ENCODE measurements around the gene MTO1.
"Not testable (repeated sequence)": the region's sequence is repeated elsewhere in the genome, so short reads cannot be mapped to it uniquely, and the experiment has no call there.

Gene MTO1

DNA sequence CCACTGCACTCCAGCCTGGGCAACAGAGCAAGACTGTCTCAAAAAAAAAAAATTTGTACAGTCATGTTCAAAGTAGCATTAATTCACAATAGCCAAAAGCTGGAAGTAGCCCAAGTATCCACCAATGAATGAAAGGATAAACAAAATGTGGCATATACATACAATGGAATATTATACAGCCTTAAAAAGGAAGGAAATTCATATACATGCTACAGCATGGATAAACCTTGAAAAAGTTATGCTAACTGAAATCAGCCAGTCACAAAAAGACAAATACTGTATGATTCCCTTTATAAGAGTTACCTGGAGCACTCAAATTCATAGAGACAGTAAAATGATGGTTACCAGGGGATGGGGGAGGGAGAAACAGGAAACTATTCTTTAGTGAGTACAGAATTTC, 43.6 kb downstream of the MTO1 start:
- DNase-seq, result no peak

DNA sequence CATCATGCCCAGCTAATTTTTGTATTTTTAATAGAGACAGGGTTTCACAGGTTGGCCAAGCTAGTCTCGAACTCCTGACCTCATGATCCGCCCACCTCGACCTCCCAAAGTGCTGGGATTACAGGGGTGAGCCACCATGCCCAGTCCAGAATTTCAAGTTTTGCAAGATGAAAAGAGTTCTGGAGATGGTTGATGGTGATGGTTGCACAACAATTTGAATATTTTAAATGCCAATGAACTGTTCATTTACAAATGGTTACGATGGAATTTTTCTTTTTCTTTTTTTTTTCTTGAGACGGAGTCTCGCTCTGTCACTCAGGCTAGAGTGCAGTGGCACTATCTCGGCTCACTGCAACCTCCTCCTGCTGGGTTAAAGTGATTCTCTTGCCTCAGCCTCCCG, 44.2 kb downstream of the MTO1 start:
- DNase-seq, result not testable (repeated sequence)

DNA sequence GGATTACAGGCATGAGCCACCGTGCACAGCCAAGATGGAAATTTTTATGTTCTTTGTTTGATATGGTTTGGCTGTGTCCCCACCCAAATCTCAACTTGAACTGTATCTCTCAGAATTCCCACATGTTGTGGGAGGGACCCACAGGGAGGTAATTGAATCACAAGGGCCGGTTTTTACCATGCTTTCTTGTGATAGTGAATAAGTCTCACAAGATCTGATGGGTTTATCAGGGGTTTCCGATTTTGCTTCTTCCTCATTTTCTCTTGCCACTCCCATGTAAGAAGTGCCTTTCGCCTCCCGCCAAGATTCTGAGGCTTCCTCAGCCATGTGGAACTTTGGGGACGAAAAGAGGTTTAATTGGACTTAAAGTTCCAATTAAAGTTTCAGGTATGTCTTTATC, 44.7 kb downstream of the MTO1 start:
- DNase-seq, result peak; percentile 12 to 38

DNA sequence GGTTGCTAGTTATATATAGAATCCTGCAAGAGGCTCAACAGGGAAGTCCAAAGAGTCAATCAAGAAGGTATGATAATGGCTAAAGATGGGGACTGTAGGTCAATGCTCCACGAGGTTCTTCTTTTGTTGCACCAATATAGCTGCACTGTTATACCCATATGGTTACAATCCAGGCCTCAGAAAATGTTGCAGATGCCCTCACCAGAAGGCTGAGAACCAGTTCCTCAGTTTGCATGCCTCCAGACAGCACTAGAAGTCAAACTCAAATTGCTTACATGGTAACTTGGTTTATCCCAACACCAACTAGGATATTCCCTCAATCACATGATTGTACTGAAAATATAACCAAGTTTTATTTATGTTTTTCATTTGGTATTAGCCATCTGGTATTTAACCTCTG, 47.2 kb downstream of the MTO1 start:
- DNase-seq, result no peak

DNA sequence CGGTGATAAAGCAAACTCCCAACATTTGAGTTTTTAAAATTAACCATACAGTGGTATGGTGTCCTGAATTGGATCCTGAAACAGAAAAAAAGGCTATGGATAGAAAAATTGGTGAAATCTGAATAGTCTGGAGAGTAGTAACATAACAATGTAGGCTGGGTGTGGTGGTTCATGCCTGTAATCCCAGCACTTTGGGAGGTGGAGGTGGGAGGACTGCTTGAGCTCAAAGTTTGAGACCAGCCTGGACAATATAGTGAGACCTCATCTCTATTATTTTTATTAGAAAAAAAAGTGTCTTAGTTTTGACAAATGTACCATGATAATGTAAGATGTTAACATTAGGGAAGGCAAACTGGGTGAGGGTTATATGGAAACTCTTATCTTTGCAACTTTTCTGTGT, 48.3 kb downstream of the MTO1 start:
- DNase-seq, result no peak

DNA sequence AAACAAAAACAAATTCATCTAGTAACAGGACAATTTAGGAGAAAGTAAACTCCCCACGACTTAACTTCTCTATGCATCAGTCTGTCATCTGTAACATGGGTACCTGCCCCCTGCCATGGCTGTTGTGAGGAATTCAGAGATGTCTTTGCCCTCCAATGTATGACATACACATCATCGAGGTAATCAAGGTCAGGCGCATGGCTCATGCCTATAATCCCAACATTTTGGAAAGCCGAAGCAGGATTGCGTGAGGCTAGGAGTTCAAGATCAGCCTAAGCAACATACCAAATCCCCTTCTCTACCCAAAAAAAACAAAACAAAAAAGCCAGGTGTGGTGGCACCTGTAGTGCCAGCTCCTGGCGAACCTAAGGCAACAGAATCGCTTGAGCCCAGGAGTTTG, 50.3 kb downstream of the MTO1 start:
- no peak for DNase-seq

DNA sequence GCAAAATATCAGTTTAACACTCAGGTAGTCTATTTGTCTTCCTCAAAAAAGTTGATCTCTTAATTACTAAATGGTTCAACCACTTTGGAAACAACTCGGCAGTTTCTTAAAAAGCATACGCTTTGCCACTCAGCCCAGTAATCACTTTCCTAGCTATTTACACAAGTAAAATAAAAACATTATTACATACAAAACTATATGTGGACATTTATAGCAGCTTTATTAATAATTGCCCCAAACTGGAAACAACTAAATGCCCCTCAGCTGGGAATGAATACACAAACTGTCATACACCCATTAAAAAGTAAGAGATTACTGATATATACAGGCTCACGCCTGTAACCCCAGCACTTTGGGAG, 51.9 kb downstream of the MTO1 start:
- peak in 1 of 2 experiments; percentile 48 for DNase-seq

DNA sequence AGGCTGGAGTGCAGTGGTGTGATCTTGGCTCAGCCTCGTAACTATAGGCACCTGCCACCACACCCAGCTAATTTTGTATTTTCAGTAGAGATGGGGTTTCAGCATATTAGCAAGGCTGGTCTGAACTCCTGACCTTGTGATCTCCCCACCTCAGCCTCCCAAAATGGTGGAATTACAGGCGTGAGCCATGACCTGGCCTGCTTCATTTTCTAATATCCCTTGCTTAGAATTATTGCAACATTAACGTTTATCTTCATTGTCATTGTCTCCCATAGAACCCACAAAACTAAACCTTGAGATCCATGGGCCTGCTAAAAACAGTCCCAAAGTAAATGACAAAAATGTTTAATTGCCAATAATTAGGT, 53.2 kb downstream of the MTO1 start:
- DNase-seq, result peak in 1 of 2 experiments; percentile 50

DNA sequence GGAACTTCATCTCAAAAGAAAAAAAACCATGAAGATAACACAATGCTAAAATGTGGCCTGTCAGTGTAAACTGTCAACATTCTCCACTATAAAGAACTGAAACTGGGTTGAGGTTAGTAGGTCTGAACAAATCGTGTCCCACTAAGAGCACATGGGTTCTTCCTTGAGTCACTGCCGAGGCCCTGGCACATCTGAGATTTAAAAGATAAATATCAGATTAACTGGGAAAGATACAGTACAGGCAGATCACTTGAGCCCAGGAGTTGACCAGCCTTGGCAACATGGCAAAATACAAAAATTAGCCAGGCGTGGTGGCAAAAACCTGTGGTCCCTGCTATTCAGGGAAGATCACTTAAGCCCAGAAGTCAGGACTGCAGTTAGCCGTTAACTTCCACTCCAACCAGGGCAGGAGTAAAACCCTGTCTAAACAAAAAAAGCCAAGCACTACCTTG, 53.7 kb downstream of the MTO1 start:
- DNase-seq, result peak; percentile 41 to 50

DNA sequence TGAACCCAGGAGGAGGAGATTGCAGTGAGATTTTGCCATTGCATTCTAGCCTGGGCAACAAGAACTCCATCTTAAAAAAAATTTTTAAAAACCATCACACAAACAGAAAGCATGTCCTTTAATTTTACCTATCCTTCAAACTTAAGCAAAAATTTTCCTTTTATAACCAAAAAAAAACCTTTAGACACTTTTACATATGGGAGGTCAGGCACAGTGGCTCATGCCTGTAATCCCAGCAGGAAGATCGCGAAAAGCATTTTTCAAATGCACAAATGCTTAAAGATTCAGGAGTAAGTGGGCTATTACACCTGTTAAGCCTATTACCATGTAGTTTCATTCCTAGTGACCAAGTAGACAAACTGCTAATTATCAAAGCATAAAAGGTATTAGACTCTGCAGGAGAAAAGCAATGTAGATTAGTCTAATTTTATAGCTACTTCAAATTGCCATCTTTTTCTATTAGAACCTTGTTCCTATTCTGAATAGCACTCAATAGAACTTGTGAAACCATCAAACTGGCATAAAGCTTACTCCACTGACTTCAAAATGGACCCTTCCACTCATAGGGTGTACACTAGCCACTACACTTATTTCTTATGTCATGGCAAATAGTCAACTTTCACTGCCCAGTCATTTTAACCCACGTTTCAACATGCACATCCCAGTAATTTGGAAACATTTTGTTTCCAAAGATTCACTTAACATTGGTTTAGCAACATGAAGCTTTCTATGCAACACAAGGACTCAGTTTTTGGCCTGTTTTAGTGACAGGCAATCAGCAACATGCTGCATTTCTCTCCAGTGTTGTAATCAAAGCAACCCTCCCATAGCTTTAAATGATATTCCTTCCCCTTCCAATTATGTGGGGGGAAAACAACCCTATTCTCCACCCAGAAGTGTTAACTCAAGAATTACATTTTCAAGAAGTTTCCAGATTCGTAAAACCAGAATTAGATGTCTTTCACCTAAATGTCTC, 55.3 kb downstream of the MTO1 start:
- peak in 1 of 2 experiments; percentile 25 for DNase-seq

DNA sequence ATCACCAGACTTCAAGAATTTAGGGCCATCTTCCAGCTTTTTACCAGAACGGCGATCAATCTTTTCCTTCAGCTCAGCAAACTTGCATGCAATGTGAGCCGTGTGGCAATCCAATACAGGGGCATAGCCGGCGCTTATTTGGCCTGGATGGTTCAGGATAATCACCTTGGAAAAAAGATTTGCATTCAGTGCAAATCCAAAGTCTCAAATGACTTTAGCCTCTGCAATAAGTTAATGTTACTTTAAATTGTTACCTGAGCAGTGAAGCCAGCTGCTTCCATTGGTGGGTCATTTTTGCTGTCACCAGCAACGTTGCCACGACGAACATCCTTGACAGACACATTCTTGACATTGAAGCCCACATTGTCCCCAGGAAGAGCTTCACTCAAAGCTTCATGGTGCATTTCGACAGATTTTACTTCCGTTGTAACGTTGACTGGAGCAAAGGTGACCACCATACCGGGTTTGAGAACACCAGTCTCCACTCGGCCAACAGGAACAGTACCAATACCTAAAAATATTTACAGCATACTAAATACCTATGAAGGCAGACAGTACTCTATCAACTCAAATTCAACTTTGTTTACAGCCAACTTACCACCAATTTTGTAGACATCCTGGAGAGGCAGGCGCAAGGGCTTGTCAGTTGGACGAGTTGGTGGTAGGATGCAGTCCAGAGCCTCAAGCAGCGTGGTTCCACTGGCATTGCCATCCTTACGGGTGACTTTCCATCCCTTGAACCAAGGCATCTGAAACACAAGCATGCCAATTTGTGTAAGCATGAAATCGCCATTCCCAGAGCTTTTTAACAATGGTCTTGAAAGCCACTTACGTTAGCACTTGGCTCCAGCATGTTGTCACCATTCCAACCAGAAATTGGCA, 56.8 kb downstream of the MTO1 start:
- DNase-seq, result not testable (repeated sequence)

DNA sequence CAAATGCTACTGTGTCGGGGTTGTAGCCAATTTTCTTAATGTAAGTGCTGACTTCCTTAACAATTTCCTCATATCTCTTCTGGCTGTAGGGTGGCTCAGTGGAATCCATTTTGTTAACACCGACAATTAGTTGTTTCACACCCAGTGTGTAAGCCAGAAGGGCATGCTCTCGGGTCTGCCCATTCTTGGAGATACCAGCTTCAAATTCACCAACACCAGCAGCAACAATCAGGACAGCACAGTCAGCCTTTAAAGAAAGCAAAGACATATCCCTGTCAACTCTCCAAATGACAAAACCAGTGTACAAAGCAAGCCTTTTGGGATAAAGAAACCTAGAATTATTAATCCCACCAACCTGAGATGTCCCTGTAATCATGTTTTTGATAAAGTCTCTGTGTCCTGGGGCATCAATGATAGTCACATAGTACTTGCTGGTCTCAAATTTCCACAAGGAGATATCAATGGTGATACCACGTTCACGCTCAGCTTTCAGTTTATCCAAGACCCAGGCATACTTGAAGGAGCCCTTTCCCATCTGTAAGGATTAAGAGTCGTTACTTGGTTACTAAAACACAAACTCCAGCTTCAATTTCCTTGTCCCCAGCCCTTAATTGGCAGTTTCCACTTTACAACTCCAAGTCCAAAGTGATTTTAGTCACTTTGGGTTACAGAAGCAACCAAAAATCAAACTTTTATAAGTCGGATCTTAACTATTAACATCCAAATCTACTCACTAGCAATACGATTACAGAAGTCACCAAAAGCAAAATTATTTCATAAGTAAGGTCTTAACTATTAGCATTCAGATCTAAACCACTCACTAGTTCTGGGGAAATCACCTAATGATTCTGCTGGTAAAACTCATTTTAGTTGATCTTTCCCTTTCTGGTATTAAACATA, 57.7 kb downstream of the MTO1 start:
- not testable (repeated sequence) for DNase-seq

DNA sequence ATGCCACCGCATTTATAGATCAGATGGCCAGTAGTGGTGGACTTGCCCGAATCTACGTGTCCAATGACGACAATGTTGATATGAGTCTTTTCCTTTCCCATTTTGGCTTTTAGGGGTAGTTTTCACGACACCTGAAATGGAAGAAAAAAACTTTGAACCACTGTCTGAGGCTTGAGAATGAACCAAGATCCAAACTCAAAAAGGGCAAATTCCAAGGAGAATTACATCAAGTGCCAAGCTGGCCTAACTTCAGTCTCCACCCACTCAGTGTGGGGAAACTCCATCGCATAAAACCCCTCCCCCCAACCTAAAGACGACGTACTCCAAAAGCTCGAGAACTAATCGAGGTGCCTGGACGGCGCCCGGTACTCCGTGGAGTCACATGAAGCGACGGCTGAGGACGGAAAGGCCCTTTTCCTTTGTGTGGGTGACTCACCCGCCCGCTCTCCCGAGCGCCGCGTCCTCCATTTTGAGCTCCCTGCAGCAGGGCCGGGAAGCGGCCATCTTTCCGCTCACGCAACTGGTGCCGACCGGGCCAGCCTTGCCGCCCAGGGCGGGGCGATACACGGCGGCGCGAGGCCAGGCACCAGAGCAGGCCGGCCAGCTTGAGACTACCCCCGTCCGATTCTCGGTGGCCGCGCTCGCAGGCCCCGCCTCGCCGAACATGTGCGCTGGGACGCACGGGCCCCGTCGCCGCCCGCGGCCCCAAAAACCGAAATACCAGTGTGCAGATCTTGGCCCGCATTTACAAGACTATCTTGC, 58.6 kb downstream of the MTO1 start:
- peak; percentile 46 to 51 for DNase-seq

DNA sequence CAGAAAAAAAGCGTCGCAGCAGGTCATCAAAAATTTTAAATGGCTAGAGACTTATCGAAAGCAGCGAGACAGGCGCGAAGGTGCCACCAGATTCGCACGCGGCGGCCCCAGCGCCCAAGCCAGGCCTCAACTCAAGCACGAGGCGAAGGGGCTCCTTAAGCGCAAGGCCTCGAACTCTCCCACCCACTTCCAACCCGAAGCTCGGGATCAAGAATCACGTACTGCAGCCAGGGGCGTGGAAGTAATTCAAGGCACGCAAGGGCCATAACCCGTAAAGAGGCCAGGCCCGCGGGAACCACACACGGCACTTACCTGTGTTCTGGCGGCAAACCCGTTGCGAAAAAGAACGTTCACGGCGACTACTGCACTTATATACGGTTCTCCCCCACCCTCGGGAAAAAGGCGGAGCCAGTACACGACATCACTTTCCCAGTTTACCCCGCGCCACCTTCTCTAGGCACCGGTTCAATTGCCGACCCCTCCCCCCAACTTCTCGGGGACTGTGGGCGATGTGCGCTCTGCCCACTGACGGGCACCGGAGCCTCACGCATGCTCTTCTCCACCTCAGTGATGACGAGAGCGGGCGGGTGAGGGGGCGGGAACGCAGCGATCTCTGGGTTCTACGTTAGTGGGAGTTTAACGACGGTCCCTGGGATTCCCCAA, 59.3 kb downstream of the MTO1 start, which contains the start of gene EEF1A1:
EEF1A1 (minus strand) TSS at position 345 of the 663 bp plus-strand sequence. CDS start 1,006 bp downstream, outside the sequence.
- peak; percentile 99 for DNase-seq

DNA sequence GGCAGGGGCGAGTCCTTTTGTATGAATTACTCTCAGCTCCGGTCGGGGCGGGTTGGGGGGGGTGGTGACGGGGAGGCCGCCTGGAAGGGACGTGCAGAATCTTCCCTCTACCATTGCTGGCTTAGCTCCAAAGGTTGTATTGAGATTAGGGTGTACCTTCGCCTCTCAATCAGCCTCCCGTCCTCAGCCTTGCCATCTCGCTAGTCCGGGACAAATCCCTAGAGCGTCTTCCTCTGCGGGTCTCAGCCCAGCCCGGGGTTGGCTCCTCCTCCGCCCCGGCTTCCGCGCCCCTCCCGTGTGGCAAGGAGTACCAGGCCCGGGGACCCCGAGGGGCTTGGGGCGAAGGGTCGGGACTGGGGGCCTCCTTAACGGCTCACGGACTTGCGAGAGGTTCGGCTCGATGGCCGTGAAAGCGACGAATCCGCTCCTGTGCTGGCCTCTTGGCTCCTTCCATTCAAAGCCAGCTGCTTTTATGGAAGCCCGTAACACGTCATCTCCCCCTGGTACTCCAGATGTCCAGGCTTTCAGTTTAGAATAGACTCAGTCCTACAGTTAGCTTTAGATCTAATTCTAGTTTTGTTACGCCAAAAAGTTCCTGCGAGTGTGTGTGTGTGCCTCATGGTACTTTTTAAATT, 59.9 kb downstream of the MTO1 start:
- peak; percentile 99 for DNase-seq

DNA sequence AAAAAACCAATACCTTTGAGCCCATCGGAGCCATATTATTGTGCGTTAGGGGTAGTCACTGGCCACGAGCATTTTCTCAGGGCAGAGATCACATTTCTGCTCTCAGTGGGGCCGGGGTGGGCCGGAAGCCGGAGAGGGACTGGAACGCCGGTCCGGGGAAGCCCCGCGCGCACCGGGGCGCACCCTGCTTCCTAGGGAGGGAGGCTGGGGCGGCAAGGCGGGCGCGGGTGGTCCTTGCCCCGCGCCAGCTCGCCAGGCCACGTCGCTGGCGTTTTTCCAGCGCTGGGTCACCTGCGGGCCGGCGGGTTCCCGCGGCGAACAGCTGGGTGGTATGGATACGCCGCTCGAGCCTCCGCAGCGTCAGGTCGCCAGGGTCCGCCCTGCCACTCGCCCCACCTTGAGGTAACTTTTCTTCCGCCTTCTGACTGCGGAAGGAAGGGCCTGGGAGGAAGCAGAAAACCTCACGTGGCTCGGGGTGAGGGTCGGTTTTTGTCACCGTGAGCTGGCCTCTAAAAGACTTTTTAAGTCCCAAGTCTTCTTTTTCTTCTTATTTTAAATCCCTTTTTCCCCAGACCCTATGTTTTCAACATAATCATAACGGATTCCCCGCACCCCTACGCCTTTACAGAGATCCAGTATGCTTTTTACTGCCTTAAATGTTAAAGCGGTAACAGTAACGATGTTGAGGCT, 62.0 kb downstream of the MTO1 start:
- peak; percentile 80 to 83 for DNase-seq

DNA sequence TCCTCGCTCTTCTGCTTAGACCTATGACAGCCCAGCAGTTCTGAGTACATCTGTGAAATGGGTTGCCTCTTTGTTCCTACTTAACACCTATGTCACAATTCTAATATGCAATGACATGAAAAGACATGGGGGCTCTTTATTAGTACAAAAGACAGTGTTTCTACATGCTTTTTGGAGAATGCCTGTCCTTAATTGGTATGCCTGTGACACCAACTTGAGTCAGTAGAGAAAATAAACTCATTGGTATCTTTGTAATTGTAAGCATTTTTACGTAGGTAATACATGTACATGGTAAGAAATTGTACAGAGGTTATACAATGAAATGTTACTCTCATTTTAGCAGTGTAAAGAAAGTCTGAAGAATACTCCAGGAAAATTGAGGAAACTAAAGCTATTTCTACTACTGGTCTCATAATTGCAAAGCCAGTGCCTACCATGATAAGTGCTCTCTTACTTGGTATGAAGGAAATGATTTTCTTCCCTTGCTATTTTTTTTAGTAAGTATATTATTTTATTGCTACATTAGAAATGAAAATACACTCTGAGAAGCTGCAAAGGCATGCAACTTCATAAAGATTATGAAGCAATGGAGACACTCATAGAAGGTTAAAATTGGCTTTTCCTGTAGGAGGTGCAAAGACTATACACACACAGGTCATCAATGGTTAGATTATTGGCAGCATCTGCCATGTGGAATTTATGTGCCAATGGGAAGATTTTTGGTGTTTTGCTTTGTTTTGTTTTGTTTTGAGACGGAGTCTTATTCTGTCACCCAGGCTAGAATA, 64.2 kb downstream of the MTO1 start:
- no peak for DNase-seq

DNA sequence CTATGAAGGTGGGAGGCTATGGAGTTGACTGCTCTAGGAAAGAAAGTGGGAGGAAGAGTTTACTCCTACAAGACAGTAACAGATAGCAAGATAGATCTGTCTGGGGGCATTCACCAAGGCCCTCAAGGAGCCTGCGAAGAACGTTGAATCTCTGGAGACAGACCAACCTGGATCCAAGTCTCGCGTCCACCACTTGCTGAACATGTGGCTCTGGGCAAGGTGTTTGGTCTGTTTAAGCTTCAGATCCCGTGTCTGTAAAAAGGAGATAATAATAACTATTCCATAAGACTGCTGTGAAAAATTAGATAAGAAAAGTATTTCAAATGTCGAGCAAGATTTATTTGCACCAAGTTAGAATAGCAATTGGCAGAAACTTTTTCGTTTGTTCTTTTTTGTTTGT, 67.4 kb downstream of the MTO1 start:
- no peak for DNase-seq

DNA sequence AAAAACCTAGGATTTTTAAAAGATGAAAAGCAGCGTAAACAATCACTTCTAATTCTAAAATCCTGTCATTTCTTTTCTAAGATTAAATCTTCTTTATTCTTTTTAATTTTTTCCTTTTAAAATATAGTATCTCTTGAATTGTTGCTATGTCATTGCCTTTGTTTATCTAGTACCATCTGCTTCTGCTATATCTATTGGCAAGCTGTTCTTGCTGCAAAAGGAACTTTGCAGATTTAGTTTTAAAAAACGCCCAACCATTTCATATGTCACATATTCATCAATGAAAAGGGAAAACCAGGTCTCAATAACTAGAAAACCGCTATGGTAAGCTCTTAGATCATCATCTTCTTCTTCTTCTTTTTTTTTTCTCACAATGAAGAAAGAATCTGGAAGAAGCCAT, 70.8 kb downstream of the MTO1 start:
- no peak for DNase-seq
